Ishikawa (cell line): Measurements from ENCODE around the gene FAM221A.

Experiments used
- RAD21 ChIP-seq: IDR thresholded peaks from 2 replicates; pipeline ENCODE4 v1.6.1; 2012; ENCODE audit warnings: low read depth
- TCF12 ChIP-seq: IDR thresholded peaks from 2 replicates; pipeline ENCODE4 v1.6.1; 2012; ENCODE audit warnings: low read depth
- TEAD4 ChIP-seq: IDR thresholded peaks from 2 replicates; pipeline ENCODE4 v1.6.1; 2012
- YY1 ChIP-seq: IDR thresholded peaks from 2 replicates; pipeline ENCODE4 v1.6.1; 2012; ENCODE audit warnings: low read depth
- ZBTB7A ChIP-seq: IDR thresholded peaks from 2 replicates; pipeline ENCODE4 v1.6.1; 2012; ENCODE audit warnings: low read depth
- TF ChIP-seq, protein P1 (sequence below): IDR thresholded peaks from 2 replicates; pipeline ENCODE4 v1.6.1; 2012

GRCh38 chr7:23698822-23699221 is 18.8 kb downstream of the FAM221A start:
- TF ChIP-seq TCF12 (no peak), RAD21 (no peak), ZBTB7A (no peak), TEAD4 (no peak), YY1 (no peak)
- TF ChIP-seq, protein P1, sequence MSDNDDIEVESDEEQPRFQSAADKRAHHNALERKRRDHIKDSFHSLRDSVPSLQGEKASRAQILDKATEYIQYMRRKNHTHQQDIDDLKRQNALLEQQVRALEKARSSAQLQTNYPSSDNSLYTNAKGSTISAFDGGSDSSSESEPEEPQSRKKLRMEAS: no peak
